Lower leg skin (tissue), 4 donors: ENCODE results near the gene LRIG3. TPM values are rescaled to one million over a fixed set of nuclear protein-coding genes. Genes with fewer than 3 reads are reported as not detected.

Experiments used
- DNase-seq, 2 donors: peaks; one replicate each; pipeline ENCODE4 v3.0.0-alpha.2; 2019; ENCODE audit warnings: low spot score in 2 of 2
- H3K4me3 ChIP-seq: fragments of 200-600 bp; sonication (generic); 2 replicates; pipeline ENCODE4 v1.5.1; 2017; ENCODE audit warnings: mild to moderate bottlenecking, low read depth; ENCODE audit not compliant: poor library complexity, severe bottlenecking
- CTCF ChIP-seq, 3 donors: fragments of 450-650 bp; IDR thresholded peaks; one replicate each; pipeline ENCODE4 v1.5.1; 2016; ENCODE audit warnings: antibody characterized with exemption in 3 of 3, mild to moderate bottlenecking in 3 of 3, moderate library complexity in 2 of 3
- POLR2A ChIP-seq, 2 donors: fragments of 450-650 bp; IDR thresholded peaks; one replicate each; pipeline ENCODE4 v1.6.1; 2016 to 2017; ENCODE audit warnings: antibody characterized with exemption in 2 of 2, mild to moderate bottlenecking in 1 of 2, moderate library complexity in 1 of 2
- WGBS, 2 donors: methylation state at CpG; one replicate each; pipeline ENCODE4 v1.1.5; 2018; 5-methylcytosine and 5-hydroxymethylcytosine counted together
- intact Hi-C: fragments of 100-400 bp; cut with DNase I; formaldehyde crosslinking; loops from one replicate; pipeline ENCODE4 v1.15.0; 2023; ENCODE audit warnings: low total_unique reads
- total RNA-seq, 4 donors: library from RNA; depleted of rRNA; stranded (reverse); fragments of >200 nt; gene quantifications; one replicate each; pipeline ENCODE4 v1.1.0, GENCODE V29; 2016

Gene LRIG3
- total RNA-seq, 4 donors from 2014 or later: 87.7 to 134 (median 117) TPM

GRCh38 chr12:58922849-58923248 is 2.5 kb upstream of the LRIG3 start:
- H3K4me3 ChIP-seq: no peak overlapping the region
- TF ChIP-seq CTCF (IDR thresholded peaks at IDR 0.05) (no peak), POLR2A (IDR thresholded peaks at IDR 0.05) (no peak)
- DNase-seq: no peak
- intact Hi-C loops: no loop called here

GRCh38 chr12:58920961-58921861 is 907 bp upstream of the LRIG3 start:
- H3K4me3 ChIP-seq: no peak overlapping the region
- intact Hi-C loops: no loop called here
- no peak for DNase-seq
- no peak for TF ChIP-seq POLR2A (IDR thresholded peaks at IDR 0.05)
- TF ChIP-seq CTCF (IDR thresholded peaks at IDR 0.05): no peak
- 44 to 50% methylated on average over 15 of the region's 15 CpGs for WGBS, 2 donors

DNA sequence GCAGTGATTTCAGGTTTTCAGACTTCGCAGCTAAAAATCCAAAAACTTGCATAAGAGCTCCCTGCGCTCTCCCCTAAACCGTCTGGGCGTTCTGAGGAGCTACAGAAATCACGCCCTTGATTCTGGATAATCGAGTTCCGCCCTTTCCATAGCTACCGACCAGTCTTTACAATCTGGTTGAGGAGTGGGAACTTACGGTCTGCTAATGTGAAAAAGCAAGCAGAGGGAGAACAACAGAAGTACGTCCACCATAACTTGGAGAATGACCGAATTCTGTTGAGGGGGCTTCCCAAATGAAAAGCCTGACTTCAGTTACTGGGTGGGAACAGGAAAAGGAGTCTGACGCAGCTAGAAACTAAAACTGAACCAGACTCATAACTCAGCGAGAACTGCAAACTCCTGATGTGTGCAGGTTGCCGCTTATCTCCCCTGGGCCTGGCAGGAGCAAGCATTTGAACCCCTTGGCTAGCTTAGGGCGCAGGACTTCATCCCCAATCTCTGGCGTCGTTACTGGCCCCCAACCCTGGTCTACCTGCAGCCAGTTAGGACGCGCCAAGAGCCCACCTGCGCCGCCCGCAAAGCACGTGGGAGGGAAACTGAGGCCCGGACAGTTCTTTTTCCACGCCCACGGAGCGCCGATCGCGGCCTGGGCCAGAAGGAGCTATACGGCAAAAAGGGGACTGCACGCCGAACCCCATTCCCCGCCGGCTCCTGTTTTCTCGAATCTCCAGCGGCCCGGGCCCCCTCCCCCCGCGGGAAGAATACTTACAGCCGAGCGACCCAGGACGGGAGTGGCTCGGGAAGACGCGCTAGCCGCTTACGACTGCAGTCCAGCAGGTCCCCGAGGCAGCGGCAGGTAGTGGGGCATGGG is 838 bp downstream of the LRIG3 start:
- 1 to 2% methylated on average over 35 to 48 of the region's 50 CpGs for WGBS, 2 donors
- intact Hi-C loops: loop anchor here (10.0 kb wide), 1 partner anchor 135 kb away; no protein-coding TSS in a partner anchor
- DNase-seq: peak in 1 of 2 donors; percentile 90
- peak overlapping the region; percentile 73 for H3K4me3 ChIP-seq
- no peak for TF ChIP-seq CTCF (IDR thresholded peaks at IDR 0.05)
- no peak for TF ChIP-seq POLR2A (IDR thresholded peaks at IDR 0.05)

DNA sequence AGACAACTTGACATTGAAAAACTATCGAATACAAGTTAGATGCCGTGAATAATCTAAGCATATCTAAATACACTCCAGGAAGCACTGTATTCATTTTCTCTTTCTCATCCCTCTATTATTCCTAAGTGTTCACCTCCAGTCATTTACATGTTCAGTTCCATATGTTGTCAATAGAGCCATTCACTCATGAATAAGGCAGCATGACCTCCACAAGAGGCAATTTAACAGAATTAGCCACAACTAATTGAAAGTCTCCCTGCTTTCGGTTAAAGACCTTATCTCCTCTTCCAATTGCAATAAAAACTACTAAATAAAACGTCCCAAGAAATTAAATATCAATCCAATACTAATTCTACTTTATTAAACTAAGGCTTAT is 1.8 kb downstream of the LRIG3 start:
- TF ChIP-seq POLR2A (IDR thresholded peaks at IDR 0.05) (no peak), CTCF (IDR thresholded peaks at IDR 0.05) (no peak)
- intact Hi-C loops: loop anchor here (10.0 kb wide), 1 partner anchor 136 kb away; no protein-coding TSS in a partner anchor
- DNase-seq: no peak
- peak overlapping the region; percentile 23 for H3K4me3 ChIP-seq
- 9 to 13% methylated on average over 4 of the region's 4 CpGs for WGBS, 2 donors

GRCh38 chr12:58917699-58918468 is 2.4 kb downstream of the LRIG3 start:
- WGBS, 2 donors: 14 to 22% methylated on average over 5 of the region's 5 CpGs
- no peak for DNase-seq
- peak overlapping the region; percentile 23 for H3K4me3 ChIP-seq
- TF ChIP-seq CTCF (IDR thresholded peaks at IDR 0.05) (no peak), POLR2A (IDR thresholded peaks at IDR 0.05) (no peak)
- intact Hi-C loops: loop anchor here (10.0 kb wide), 1 partner anchor 137 kb away; no protein-coding TSS in a partner anchor
